ENCODE measurements around the gene PHACTR3. TPM values are rescaled to one million over a fixed set of nuclear protein-coding genes. Genes with fewer than 3 reads are reported as not detected.

The PHACTR3 gene
- total RNA-seq, 1 donor from 2014 or later, result 1.4 TPM

GRCh38 chr20:59690976-59691375 lies 86.6 kb downstream of the PHACTR3 start:
- TF ChIP-seq EZH2phosphoT487 (IDR thresholded peaks at IDR 0.05) (no peak), EZH2 (IDR thresholded peaks at IDR 0.05) (no peak)
- TF ChIP-seq, protein P1, sequence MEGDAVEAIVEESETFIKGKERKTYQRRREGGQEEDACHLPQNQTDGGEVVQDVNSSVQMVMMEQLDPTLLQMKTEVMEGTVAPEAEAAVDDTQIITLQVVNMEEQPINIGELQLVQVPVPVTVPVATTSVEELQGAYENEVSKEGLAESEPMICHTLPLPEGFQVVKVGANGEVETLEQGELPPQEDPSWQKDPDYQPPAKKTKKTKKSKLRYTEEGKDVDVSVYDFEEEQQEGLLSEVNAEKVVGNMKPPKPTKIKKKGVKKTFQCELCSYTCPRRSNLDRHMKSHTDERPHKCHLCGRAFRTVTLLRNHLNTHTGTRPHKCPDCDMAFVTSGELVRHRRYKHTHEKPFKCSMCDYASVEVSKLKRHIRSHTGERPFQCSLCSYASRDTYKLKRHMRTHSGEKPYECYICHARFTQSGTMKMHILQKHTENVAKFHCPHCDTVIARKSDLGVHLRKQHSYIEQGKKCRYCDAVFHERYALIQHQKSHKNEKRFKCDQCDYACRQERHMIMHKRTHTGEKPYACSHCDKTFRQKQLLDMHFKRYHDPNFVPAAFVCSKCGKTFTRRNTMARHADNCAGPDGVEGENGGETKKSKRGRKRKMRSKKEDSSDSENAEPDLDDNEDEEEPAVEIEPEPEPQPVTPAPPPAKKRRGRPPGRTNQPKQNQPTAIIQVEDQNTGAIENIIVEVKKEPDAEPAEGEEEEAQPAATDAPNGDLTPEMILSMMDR (IDR thresholded peaks at IDR 0.05), result no peak
- H3K4me3 Mint-ChIP-seq, result no peak overlapping the region
- Histone ChIP-seq H3K9ac (no peak overlapping the region), H3K79me2 (ENCODE audit: low read depth) (no peaks in the 10 kb centered on the region), H3K4me2 (no peak overlapping the region), H3K27me3 (no peaks in the 10 kb centered on the region), H3F3A (ENCODE audit: low read depth) (no peaks in the 10 kb centered on the region), H3K27ac (no peak overlapping the region), H3K36me3 (no peaks in the 10 kb centered on the region), H3K4me3 (no peak overlapping the region), H4K20me1 (ENCODE audit: low read depth) (no peaks in the 10 kb centered on the region), H3K4me1 (no peaks in the 10 kb centered on the region), H3K9me3 (ENCODE audit: low read depth) (peaks cover 5% of the 10 kb centered on the region), H2AFZ (replicated peaks) (no peak overlapping the region)
- H3K4me1 Mint-ChIP-seq, result peaks cover 3% of the 10 kb centered on the region
- DNase-seq (ENCODE audit: low spot score), result no peak
- no peaks in the 10 kb centered on the region for H3K36me3 Mint-ChIP-seq
- no peak overlapping the region for H3K27ac Mint-ChIP-seq
- no peaks in the 10 kb centered on the region for H3K9me3 Mint-ChIP-seq
- H3K27me3 Mint-ChIP-seq (ENCODE audit: insufficient read depth, low read depth), result peaks cover 4% of the 10 kb centered on the region

DNA sequence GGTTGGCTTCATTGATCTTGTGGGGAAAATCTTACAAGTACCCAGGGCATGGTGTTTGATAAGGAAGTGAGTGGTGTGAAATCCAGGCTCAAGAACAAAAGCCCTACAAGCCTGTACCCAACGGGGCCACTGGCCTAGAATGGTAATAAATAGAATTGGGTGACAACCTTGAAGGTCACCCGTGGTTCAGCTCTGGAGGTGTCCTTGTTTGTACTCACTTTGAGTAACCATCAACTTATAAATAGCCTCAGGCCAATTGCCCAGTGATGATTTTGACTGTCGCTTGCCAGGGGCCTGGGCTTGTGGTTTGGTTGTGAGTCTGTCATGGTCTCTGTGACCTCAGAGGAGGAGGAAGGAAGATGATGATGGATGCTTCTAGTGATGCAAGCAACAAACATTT lies 87.8 kb downstream of the PHACTR3 start:
- no peak overlapping the region for H3K27ac Mint-ChIP-seq
- Histone ChIP-seq H3K79me2 (ENCODE audit: low read depth) (no peaks in the 10 kb centered on the region), H2AFZ (replicated peaks) (no peak overlapping the region), H3K27ac (no peak overlapping the region), H3K27me3 (no peaks in the 10 kb centered on the region), H3K9me3 (ENCODE audit: low read depth) (peaks cover under 1% of the 10 kb centered on the region), H3F3A (ENCODE audit: low read depth) (no peaks in the 10 kb centered on the region), H4K20me1 (ENCODE audit: low read depth) (no peaks in the 10 kb centered on the region), H3K4me2 (no peak overlapping the region), H3K36me3 (no peaks in the 10 kb centered on the region), H3K4me3 (no peak overlapping the region), H3K9ac (no peak overlapping the region), H3K4me1 (no peaks in the 10 kb centered on the region)
- TF ChIP-seq EZH2phosphoT487 (IDR thresholded peaks at IDR 0.05) (no peak), EZH2 (IDR thresholded peaks at IDR 0.05) (no peak)
- TF ChIP-seq, protein P1 (IDR thresholded peaks at IDR 0.05), result no peak
- H3K36me3 Mint-ChIP-seq, result no peaks in the 10 kb centered on the region
- H3K9me3 Mint-ChIP-seq, result no peaks in the 10 kb centered on the region
- no peak for DNase-seq (ENCODE audit: low spot score)
- no peak overlapping the region for H3K4me3 Mint-ChIP-seq
- peaks cover 3% of the 10 kb centered on the region for H3K4me1 Mint-ChIP-seq
- peaks cover 4% of the 10 kb centered on the region for H3K27me3 Mint-ChIP-seq (ENCODE audit: insufficient read depth, low read depth)

- no peak for DNase-seq (ENCODE audit: low spot score)
- H3K9ac ChIP-seq, result no peak overlapping the region
Measured at GRCh38 chr20:59693587-59693986, 89.2 kb downstream of the PHACTR3 start.

More at GRCh38 chr20:59693587-59693986, 89.2 kb downstream of the PHACTR3 start:
- no peaks in the 10 kb centered on the region for H4K20me1 ChIP-seq (ENCODE audit: low read depth)
- TF ChIP-seq EZH2 (IDR thresholded peaks at IDR 0.05) (no peak), EZH2phosphoT487 (IDR thresholded peaks at IDR 0.05) (no peak)
- TF ChIP-seq, protein P1 (IDR thresholded peaks at IDR 0.05), result no peak
- no peaks in the 10 kb centered on the region for H3K9me3 Mint-ChIP-seq
- no peaks in the 10 kb centered on the region for H3F3A ChIP-seq (ENCODE audit: low read depth)
- H3K4me3 ChIP-seq, result no peak overlapping the region
- no peak overlapping the region for H3K4me2 ChIP-seq
- H3K4me1 ChIP-seq, result no peaks in the 10 kb centered on the region
- H3K27ac Mint-ChIP-seq, result no peak overlapping the region
- no peaks in the 10 kb centered on the region for H3K79me2 ChIP-seq (ENCODE audit: low read depth)
- H3K36me3 Mint-ChIP-seq, result no peaks in the 10 kb centered on the region
- no peak overlapping the region for H2AFZ ChIP-seq (replicated peaks)
- H3K27me3 ChIP-seq, result no peaks in the 10 kb centered on the region
- H3K9me3 ChIP-seq (ENCODE audit: low read depth), result peaks cover 5% of the 10 kb centered on the region
- H3K27ac ChIP-seq, result no peak overlapping the region
- H3K4me1 Mint-ChIP-seq, result peaks cover 3% of the 10 kb centered on the region
- peaks cover 4% of the 10 kb centered on the region for H3K27me3 Mint-ChIP-seq (ENCODE audit: insufficient read depth, low read depth)
- no peaks in the 10 kb centered on the region for H3K36me3 ChIP-seq
- H3K4me3 Mint-ChIP-seq, result no peak overlapping the region

Measured in neural progenitor cell (in vitro differentiated cells).